ENCODE data around the gene KATNB1.
"Not testable (repeated sequence)": the region's sequence is repeated elsewhere in the genome, so short reads cannot be mapped to it uniquely, and the experiment has no call there.

Gene KATNB1

GRCh38 chr16:57700781-57701551 lies 34.6 kb upstream of the KATNB1 start:
- no peak overlapping the region for H3K27ac ChIP-seq
- H3K4me3 ChIP-seq: no peak overlapping the region

- no peak overlapping the region for H3K4me3 ChIP-seq
- H3K27ac ChIP-seq: no peak overlapping the region
These were observed 33.7 kb upstream of the KATNB1 start for GRCh38 chr16:57701759-57702371.

GRCh38 chr16:57703416-57704010 lies 32.1 kb upstream of the KATNB1 start:
- no peak overlapping the region for H3K27ac ChIP-seq

GRCh38 chr16:57704011-57704904 lies 31.3 kb upstream of the KATNB1 start:
- H3K4me3 ChIP-seq: no peak overlapping the region
- H3K27ac ChIP-seq: no peak overlapping the region

More at GRCh38 chr16:57703416-57704010, 32.1 kb upstream of the KATNB1 start:
- no peak overlapping the region for H3K4me3 ChIP-seq

- Histone ChIP-seq H3K4me3 (no peak overlapping the region), H3K27ac (no peak overlapping the region)
These were observed 30.4 kb upstream of the KATNB1 start for GRCh38 chr16:57704905-57705852.

GRCh38 chr16:57706717-57707116 lies 28.9 kb upstream of the KATNB1 start:
- no peak overlapping the region for H3K4me3 ChIP-seq
- no peak overlapping the region for H3K27ac ChIP-seq

GRCh38 chr16:57707331-57707730 lies 28.2 kb upstream of the KATNB1 start:
- Histone ChIP-seq H3K4me3 (no peak overlapping the region), H3K27ac (no peak overlapping the region)

GRCh38 chr16:57708168-57708567 lies 27.4 kb upstream of the KATNB1 start:
- no peak overlapping the region for H3K4me3 ChIP-seq
- no peak overlapping the region for H3K27ac ChIP-seq

- no peak overlapping the region for H3K4me3 ChIP-seq
- no peak overlapping the region for H3K27ac ChIP-seq
These were observed 25.9 kb upstream of the KATNB1 start for GRCh38 chr16:57709663-57710062.

GRCh38 chr16:57711346-57711745 lies 24.2 kb upstream of the KATNB1 start:
- H3K4me3 ChIP-seq: no peak overlapping the region
- H3K27ac ChIP-seq: no peak overlapping the region

GRCh38 chr16:57711993-57712392 lies 23.6 kb upstream of the KATNB1 start:
- Histone ChIP-seq H3K4me3 (no peak overlapping the region), H3K27ac (no peak overlapping the region)

GRCh38 chr16:57712569-57712968 lies 23.0 kb upstream of the KATNB1 start:
- H3K4me3 ChIP-seq, H3K27ac ChIP-seq: not testable (repeated sequence)

GRCh38 chr16:57713596-57713995 lies 22.0 kb upstream of the KATNB1 start:
- Histone ChIP-seq H3K27ac (no peak overlapping the region), H3K4me3 (no peak overlapping the region)

GRCh38 chr16:57714047-57714446 lies 21.5 kb upstream of the KATNB1 start:
- no peak overlapping the region for H3K4me3 ChIP-seq
- no peak overlapping the region for H3K27ac ChIP-seq

- Histone ChIP-seq H3K27ac (no peak overlapping the region), H3K4me3 (no peak overlapping the region)
These were observed 15.4 kb upstream of the KATNB1 start for GRCh38 chr16:57720142-57720575.

- H3K4me3 ChIP-seq: no peak overlapping the region
These were observed 14.0 kb upstream of the KATNB1 start for GRCh38 chr16:57721356-57722209.

GRCh38 chr16:57722210-57722499 lies 13.4 kb upstream of the KATNB1 start:
- H3K4me3 ChIP-seq: no peak overlapping the region
- H3K27ac ChIP-seq: no peak overlapping the region

More at GRCh38 chr16:57721356-57722209, 14.0 kb upstream of the KATNB1 start:
- no peak overlapping the region for H3K27ac ChIP-seq

GRCh38 chr16:57722651-57723050 lies 12.9 kb upstream of the KATNB1 start:
- H3K4me3 ChIP-seq: no peak overlapping the region
- H3K27ac ChIP-seq: no peak overlapping the region
